Neural progenitor cell (in vitro differentiated cells): ENCODE results near the gene RCAN1.

Source experiments
- CTCF ChIP-seq: fragments of 200-600 bp; sonication (generic); IDR thresholded peaks from 2 replicates; pipeline ENCODE4 v1.5.1; 2017; ENCODE audit warnings: antibody characterized with exemption, mild to moderate bottlenecking
- EZH2 ChIP-seq: fragments of 200-600 bp; sonication (generic); IDR thresholded peaks from 2 replicates; pipeline ENCODE4 v1.6.1; 2017; ENCODE audit warnings: antibody characterized with exemption, mild to moderate bottlenecking, moderate library complexity

GRCh38 chr21:34612056-34612455, 2.9 kb downstream of the RCAN1 start:
- TF ChIP-seq EZH2 (no peak), CTCF (no peak)
